Stimulated activated CD4-positive, alpha-beta T cell treated with anti-CD3 and anti-CD28 coated beads, Interleukin-15, amount 100 ng/mL, for 48 hours (primary cell): Measurements from ENCODE around the gene CCDC149.

Experiments used
- DNase-seq, 2 donors: peaks; one replicate each; pipeline ENCODE4 v3.0.0-alpha.2; 2020; ENCODE audit warnings: low read depth in 2 of 2

CCDC149 gene

DNA sequence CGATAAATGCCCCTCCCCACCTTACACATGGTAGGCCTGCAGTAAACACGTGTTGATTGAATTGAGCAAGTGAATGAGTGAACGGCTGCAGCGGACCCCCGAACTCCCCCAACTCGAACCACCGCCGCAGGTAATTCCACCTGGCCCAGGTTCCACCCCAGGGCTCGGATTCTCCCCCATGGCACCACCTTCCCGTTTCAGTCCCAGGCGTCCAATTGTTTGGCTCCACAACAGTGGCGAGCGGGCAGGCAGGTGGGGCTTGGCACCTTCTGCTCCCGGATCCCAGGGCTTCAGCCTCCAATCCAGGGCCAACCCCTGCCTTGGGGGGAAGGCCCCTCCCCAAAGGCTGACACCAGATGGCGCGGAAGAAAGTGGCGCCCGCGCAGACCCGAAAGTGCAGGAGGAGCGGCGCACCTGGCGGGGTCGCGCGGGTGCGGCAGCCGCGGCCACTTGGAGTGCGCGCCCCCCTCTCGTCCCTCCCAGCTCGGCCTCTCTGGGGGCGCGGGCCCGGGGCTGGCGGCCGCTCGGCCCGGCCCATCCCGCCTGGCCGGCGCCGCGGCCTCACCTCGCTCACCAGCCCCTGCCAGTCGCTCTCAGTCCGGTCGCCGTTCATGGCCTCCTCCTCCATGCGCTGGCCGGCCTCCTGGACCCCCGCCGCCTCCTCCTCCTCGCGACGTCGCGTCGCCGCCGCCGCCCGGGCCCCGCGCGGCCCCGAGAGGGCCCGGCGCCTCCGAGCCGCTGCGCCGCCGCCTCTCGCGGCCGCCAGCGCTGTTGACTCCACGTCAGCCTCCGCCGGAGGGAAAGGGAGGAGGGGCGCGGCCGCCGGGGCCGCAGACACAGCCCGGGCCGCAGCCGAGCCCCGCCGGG, at the start of gene CCDC149:
CCDC149 (minus strand) TSS at position 791 of the 867 bp plus-strand sequence; CDS start at position 613, 178 bp downstream.
- no peak for DNase-seq

DNA sequence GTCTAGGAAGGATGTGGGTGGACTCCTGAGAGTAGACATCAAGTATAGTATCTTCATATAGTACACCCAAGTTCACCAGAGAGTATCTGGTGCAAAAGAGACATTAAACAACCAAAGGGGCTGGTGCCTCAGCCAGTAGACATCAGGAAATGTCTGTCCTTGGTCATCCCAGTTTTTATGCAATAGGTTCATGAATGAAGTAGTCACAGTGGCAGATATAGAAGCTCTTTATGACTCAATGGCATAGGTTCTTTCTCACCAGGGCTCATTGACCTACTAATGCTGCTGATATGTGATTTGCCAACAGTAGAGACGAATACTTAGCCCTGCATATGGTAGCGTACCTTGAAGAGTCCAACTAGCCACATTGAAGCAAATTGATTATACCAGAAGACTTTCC, 45.0 kb upstream of the CCDC149 start:
- DNase-seq, result no peak

GRCh38 chr4:24956763-24957162, 43.9 kb upstream of the CCDC149 start:
- DNase-seq, result no peak

GRCh38 chr4:24956091-24956490, 43.2 kb upstream of the CCDC149 start:
- no peak for DNase-seq

DNA sequence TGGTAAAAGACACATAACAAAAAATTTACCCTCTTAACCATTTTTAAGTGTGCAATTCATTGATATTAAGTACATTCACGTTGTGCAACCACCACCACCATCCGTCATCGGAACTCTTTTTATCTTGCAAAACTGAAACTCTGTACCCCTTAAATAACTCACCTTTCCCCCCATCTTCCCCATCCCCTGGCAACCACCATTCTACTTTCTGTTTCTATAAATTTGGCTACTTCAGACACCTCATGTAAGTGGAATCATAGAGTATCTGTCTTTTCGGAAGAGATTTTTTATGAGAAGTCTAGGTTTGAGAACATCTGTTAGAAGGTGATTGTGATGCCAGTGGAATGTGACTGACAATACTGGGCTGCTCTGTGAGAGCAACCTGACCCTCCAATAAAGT, 39.8 kb upstream of the CCDC149 start:
- no peak for DNase-seq

- DNase-seq, result no peak
Observed at GRCh38 chr4:24949970-24950369, 37.1 kb upstream of the CCDC149 start.

DNA sequence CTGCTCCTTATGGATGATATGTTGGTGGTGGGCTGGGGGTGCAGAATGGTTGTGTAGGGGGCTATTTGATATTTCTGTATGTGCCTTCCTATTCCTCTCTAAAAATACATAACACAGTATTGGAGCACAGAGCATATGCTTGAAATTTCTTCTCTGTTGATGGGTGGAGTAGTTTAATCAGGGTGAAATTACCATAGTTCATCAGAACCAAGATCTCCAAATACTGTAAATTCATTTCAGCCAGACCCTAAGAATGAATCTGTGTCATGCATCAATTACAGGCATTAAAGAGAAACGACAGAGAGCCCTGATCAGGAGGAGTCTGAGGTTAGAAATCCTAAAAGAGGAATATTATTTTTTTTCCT, 25.1 kb upstream of the CCDC149 start:
- DNase-seq, result no peak

DNA sequence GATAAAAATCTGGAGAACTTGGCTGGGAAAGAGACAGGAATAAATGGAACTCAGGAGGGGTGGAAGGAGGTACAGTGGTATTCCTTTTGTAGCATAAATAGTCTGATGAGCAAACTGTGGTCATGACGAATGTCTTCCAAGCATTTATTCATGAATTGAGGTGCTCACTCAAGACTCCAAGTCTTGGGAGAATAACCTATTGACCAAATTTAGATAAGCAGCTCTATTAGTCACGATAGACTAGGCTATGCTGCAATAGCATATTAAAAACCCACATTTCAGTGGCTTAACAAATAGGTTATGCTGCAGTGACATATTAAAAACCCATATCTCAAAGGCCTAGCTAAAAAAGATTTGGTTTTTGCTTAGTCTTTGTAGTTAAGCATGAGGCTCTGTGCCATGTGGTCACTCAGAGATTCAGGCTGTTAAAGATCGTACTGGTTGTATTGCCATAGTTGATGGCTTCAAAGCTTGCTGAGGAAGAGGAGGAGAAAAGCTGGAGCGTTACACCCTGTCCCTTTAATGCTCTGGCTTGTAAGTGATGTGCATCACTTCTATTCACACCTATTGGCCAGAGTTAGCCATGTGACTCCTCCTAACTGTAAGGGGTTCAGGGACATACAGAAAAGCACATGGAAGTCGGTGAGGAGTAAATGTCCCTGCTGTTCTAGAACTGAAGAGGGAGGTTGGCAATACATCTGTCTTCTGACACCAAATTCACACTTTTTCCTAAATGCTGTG, 24.5 kb upstream of the CCDC149 start:
- no peak for DNase-seq

- no peak for DNase-seq
Observed at GRCh38 chr4:24935856-24936255, 23.0 kb upstream of the CCDC149 start.

DNA sequence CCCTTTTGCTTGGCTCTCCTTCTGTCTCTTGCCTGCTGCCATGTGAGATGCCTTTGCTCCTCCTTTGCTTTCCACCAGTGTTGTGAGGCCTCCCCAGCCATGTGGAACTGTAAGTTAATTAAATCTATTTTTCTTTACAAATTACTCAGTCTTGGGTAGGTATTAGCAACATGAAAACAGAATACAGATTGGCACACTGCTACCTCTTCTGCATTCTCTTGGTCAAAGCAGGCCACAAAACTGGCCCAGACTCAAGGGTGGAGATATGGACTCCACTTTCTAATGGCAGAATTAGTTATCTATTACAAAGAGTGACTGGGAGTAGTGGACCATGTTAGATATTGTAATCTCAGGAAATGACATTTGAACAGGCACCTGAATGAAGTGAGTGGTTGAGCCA, 21.5 kb upstream of the CCDC149 start:
- DNase-seq, result no peak

- DNase-seq, result no peak
Observed at GRCh38 chr4:24933684-24934275, 20.9 kb upstream of the CCDC149 start.

DNA sequence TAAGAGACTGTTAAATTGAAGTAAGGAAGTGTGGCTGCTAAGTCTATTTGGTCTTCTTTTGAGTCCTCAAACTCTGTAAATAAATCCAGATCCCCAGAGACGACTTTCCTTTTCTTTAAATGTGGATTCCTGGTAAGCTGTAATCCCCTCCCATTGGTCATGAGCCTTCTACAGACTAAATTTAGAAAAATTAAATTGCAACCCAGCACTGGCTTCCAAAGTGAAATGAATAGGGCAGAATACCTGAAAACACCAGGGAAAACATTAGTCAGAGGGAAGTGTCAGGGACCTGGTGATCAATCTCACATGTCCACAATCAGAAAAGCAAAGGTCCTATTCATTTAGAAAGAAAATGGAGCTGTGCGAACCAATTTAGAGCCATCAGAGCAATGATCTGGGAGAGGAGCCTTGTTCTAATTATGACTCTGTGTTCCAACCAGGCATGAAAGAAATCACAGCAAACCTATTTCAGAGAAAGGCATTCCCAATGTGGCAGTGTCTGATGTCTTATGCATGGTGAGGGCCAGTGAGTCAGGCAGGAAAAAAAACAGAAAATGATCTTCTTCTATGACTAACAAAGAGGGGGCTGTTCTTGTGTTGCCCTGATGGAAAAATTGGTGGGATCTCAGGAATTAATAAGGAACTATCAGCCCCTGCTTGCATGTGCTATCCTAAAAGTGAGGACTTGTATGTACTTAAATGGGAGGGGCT, 19.8 kb upstream of the CCDC149 start:
- DNase-seq, result no peak

- no peak for DNase-seq
Observed at GRCh38 chr4:24930151-24930550, 17.3 kb upstream of the CCDC149 start.

GRCh38 chr4:24928708-24929107, 15.9 kb upstream of the CCDC149 start:
- no peak for DNase-seq

GRCh38 chr4:24927049-24927448, 14.2 kb upstream of the CCDC149 start:
- DNase-seq, result no peak

- DNase-seq, result no peak
Observed at GRCh38 chr4:24924309-24924781, 11.5 kb upstream of the CCDC149 start.

DNA sequence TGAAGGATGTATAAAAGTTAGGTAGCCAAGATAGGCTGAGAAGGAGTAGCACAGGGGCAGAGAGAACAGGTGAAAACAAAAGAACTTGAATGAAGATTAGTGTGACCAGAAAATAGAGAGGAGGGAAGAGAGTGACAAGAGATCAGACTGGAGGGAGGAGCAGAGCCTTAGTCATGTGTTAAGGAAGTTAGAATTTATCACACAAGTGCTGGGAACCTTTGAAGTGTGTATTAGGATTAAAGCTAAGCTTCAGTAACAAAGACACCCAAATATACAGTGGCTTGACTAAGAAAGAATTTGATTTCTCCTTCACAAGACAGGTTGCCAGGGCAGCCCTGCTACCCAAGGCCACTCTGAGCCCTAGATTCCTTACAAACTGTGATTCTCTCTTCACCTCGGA, 10.7 kb upstream of the CCDC149 start:
- DNase-seq, result no peak

- no peak for DNase-seq
Observed at GRCh38 chr4:24923002-24923401, 10.2 kb upstream of the CCDC149 start.

DNA sequence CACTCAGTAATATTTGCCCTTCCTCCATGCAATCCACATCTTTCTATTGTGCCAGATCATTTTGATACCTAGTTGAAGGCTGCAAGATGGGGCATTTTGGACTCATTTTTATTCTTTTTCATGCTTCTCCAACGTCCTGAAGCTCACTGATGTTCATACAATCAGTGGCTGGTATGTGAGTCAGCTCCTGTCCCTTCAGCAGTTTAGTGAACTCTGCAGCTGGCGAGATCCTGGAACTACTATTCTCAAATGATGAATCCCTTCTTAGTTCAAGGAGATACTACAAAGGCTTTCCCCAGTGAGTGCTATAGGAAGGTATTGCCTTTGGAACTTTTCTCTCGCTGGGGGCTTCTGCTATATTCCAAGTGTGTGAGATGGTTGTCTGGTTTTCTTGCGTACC, 9.6 kb upstream of the CCDC149 start:
- no peak for DNase-seq

DNA sequence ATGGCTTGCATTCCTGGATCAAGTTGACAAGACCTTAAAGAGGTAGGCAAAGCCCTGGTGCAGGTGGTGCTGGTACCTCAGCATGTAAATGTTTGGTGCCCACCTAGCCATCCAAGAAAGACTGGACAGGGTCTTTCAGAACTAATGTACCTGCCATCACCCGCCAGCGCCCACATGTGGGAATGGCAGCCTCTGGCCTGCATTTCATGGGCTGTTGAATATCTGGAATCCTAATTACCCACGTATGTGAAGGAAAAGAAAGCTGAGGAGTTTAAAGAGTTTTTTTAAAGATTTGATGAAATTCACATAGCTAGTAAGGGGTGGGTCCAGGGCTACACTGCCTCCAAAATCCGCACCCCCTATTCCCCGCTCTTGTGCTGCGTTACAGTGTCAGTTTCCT, 8.6 kb upstream of the CCDC149 start:
- no peak for DNase-seq

- no peak for DNase-seq
Observed at GRCh38 chr4:24920008-24920407, 7.2 kb upstream of the CCDC149 start.
